NCI-H446 (cell line): ENCODE results near the gene LCK.
A peak's percentile ranks its signal among the peaks of the same experiment; 100 is the strongest.

Source experiments
- DNase-seq, 2 experiments: peaks; one replicate each; lab custom pipeline; 2025; lab: John Stamatoyannopoulos, UW

The LCK gene

DNA sequence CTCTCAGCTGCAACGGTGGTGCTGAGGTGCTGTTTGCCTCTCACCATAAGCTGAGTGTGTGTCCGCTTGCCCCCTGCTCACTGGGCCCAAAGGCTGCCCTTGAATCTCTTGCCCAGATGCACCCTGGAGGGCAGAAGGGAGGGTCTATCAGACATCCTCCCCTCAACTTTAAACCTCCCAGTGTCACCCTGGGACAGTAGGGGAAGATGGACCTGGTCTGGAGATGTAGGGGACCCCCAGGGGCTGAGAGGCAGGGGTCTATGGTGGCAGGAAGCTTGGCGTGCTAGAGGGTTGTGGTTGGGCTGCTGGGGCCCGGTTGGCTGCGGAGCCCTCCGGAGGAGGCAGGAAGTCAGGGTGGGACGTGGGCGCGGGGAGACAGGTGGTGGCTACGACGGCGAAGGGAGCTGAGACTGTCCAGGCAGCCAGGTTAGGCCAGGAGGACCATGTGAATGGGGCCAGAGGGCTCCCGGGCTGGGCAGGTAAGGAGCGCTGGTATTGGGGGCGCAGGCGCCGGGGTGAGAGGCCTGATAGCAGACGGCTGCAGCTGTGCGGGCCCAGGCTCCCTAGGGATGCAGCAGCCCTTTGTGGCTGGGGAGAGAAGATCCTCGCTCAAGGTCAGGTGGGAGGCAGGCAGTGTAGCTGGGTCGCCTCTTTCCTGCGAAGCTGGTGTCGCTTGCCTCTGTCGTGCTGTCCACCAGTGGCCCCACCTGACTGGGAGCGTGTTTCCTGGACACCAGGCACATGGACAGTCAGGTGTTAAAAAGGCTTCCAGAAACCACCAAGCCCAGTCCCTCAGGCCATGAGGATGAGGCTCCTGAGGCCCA is at the start of gene LCK:
LCK (plus strand) TSS at position 373 of the 824 bp plus-strand sequence. CDS start 23,065 bp downstream, outside the sequence.
- DNase-seq = no peak

DNA sequence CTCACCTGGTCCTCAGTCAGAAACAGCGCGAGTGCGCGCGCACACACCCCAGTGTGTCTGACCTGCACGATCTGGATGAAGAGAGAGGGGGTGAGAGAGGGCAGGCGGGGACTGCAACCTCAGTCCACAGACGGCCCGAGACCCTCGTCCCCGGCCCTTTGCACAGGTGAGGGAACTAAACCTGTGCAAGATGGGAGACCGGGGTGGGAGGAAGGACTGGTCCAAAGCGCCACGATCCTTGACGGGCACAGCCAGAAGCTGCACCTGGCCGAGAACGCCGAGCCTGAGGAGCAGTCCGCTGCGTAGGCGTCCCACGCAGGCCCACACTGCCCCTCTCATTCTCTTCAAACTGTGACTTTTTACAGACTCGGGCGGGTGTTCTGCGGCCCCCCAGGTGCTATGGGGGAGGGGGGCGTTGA is 46.1 kb upstream of the LCK start:
- DNase-seq = no peak

DNA sequence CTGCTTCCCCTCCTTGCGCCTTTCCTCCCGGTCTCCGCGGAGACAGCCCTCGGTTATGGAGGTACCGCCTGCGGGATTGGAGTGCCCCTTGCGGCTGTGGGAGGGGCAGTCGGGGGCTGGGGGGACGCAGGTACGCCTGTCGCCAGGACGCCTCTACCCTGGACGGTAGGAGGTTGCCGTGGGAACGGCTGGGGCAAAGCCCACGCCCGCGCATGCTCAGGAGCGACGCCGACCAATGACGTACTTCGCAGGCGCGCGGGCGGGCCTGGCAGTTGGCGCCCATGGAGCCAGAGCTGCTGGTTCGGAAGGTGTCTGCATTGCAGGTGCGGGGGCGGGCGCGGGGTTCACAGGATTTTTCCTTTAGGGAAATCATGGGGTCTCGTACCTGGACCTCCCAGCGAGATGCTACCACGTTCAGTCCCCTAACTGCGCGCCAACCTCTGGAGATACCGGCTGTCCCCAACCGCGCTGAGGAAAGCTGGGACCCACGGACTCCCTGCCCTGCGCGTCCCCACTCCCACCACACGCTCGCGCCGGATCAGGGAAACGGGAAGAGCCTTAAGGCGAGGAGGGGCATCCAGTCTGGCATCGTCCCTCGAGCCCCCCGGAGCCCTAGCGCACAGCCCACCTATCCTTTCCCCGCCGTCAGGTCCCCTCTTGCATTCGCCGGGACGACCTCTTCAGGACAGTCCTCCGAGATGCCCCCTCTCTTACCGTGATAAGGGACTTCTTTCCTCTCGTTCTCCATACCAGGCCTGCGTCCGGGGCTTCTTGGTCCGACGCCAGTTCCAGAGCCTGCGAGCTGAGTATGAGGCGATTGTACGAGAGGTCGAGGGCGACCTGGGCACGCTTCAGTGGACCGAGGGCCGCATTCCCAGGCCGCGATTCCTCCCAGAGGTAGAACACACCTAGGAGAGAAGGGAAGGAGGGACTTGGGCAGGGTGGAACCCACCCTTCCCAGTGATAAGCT is 45.4 kb upstream of the LCK start, which contains the start of gene IQCC:
IQCC (plus strand) TSS at position 271 of the 970 bp plus-strand sequence; CDS start at position 282, 11 bp downstream.
- DNase-seq = peak; percentile 63 to 83

DNA sequence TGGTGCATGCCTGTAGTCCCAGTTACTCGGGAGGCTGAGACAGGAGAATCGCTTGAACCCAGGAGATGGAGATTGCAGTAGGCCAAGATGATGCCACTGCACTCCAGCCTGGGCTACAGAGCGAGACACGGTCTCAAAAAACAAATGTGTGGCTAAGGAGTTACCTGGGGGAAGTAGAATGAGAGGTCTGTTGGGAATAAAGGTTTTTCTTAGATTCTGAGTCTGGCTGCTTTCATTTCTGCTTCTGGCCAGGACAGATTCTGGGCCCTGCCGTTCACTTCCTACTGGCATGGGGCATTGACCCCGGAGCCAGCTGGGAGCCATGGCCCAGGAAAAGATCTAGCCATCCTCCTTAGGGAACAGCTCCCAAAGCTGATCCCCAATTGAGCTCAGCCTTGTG is 42.6 kb upstream of the LCK start:
- no peak for DNase-seq

DNA sequence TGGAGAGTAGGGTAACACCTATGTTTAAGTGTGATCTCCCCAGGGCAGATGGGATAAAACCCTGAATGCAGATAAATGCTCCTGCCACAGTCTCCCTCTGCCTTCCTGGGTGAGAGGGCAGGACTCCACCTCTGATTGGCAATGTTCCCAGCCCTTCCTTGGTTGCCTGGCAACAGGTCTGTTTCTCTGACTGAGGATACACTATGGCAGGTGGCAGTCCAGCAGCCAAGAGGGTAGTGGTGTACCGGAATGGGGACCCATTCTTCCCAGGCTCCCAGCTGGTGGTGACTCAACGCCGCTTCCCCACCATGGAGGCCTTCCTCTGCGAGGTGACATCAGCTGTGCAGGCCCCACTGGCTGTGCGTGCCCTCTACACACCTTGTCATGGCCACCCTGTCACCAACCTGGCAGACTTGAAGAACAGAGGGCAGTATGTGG is 42.2 kb upstream of the LCK start, which contains the start of gene DCDC2B:
DCDC2B (plus strand) TSS at position 199 of the 438 bp plus-strand sequence; CDS start at position 204, 5 bp downstream.
- peak; percentile 48 to 80 for DNase-seq

DNA sequence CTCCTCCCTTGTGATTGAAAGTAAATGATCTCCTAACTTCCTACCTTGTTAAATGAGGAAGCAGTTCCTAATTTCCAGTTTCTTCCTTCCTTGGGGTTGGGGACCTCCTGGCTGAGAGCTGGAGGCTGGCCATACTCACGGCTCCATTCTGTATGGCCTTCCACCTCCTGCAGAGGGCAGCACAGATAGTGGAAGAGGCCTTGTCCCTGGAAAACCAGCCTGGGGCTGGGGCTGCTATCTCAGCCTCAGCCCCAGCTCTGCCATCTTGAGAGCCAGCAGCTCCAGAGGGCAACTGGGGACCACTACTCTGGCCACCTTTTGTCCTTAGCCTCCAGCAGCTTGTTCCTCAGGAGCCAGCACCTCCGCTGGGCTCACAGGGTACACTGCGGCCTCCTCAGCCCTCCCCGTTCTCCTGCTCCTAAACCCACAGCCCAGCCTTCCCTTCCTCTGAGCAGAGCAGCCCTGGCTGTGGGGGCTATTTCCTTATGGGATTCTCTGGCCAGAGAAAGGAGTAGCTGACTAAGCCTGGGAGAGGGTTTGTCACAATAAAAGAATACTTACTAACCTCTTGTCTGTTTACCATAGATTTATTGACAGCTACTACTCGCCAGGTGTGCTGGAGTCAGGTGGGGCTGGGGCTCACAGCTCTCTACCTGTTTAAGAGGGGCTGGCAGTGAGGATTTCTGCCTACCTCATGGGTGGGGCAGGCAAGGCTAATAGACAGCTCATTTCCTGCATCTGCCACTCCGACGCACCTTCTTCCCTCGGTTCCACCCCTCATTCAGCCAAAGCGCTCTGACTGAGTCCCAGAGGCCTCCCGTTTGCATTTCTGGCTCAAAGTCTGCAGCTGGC is 35.2 kb upstream of the LCK start:
- DNase-seq = peak; percentile 35 to 74

DNA sequence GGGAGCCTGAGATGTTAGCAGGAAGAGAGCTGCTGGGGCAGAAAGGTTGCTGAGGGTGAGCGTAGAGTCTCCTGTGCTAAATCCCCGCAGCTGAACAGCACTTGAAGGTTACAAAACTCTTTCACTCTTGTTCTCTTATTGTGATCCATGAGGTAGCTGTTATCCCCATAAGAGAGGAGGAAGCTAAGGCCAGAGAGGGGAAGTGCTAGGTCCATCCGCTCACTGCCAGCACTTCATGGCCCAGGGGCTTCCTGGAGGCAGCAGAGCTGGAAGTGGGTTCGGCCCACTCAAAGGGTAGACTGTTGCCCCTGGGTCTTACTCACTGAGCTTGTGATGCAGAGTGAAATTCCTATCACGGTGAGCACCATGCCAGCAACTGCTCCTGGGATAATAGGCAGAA is 34.5 kb upstream of the LCK start:
- no peak for DNase-seq

DNA sequence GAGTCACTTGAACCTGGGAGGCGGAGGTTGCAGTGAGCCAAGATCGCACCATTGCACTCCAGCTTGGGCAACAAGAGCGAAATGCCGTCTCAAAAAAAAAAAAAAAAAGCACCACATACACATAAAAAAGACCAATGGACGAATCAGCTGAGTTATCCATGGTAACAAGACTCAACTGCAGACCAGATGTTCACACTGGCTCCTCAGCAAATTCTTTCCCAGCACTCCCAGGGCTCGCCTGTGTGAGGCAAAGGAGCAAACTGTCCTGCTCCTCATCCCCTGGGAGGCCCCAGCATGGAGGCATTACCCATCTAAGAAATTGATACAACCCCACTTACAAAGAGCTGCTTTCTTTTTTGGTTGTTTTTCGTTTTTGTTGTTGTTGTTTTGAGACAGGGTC is 32.0 kb upstream of the LCK start:
- DNase-seq = no peak

DNA sequence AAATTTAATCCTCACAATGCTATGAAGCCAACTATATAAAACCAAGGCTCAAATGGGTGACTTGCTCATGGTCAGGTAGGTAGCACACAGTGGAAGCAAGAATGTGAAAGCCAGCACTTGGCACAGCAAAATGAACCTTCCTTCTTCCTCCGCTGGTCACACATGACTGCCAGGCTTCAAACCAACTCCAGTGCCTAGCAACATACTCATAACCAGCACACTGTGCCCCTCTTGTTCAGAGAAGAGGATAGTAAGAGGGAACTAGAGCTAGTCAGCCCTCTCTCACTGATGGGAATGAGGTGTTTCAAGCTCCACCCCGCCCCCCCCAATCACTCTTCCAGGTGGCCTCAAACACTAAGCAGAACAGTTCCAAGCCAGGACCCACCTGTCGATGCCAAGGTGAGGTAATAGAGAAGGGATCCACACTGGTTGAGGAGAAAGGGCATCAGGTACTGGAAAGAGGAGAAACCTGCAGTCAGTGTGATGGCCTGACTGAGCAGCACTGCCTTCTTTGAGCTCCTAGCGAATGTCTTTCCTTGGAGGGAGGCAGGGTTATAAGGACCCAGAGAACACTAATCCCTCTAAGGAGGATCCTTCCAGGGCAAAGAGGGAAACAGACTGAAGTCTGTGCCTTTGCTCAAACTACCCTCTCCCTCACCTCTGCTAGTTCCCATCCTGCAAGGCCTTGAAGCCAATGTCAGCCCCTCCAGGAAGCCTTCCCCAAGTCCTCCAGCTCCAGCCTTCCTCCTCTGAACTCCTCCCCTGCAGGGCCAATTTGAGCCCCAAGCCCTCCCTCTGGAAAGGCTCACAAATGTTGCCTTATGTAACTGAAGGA is 30.1 kb upstream of the LCK start:
- no peak for DNase-seq

DNA sequence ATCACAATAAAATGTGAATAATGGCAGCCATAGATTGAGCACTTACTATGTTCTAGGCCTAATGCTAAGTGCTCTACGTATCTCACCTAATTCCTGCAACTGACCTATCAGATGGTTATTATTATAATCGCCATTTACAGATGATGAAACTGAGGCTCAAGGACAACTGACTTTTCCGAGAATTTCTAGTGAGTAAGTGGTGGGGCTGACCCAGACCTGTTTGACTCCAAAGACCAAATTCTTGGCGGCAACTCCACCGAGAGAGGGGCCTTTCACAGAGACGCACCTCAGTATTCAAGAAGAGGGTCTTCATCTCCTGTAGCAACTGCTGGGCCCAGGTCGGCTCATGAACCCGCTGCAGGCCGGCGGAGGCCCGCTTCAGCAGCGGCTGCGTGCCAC is 29.5 kb upstream of the LCK start:
- no peak for DNase-seq

DNA sequence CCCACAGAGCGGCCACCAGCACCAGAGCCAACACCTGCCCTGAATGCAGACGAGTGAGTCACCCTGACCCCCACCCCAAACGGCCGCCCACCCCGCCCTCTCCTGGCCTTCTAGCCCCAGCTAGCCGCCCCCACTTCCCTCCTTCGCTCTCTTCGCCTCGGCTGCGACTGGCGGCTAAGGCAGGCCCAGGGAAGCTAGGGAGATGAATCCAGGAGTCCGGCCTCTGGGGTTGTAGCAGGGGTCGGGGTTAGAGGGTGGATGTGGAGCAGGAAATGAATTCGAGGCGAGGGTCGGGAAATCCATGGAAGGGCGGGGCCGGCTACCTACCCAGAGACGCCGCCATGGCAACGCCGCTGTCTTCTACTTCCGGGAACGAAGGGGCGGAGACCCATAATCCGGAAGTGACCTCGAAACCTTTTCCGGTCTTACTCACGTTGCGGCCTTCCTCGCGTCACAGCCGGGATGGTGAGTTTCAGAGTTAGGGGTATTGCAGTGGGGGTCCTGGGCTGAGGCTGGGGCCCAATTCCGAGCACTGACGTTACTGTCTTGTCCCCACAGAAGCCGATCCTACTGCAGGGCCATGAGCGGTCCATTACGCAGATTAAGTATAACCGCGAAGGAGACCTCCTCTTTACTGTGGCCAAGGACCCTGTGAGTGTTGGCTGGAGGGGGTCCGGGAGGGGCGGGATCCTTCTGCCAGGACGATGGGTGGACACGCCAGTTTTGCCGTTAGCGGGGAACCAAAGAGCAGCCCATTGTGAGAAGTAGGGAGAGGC is 28.9 kb upstream of the LCK start, which contains the start of the genes EIF3I and TMEM234:
EIF3I (plus strand) TSS at position 428 of the 776 bp plus-strand sequence; CDS start at position 463, 35 bp downstream.
TMEM234 (minus strand) TSS at position 374 of the 776 bp plus-strand sequence; CDS start at position 343, 31 bp downstream.
- DNase-seq = peak; percentile 78 to 90

DNA sequence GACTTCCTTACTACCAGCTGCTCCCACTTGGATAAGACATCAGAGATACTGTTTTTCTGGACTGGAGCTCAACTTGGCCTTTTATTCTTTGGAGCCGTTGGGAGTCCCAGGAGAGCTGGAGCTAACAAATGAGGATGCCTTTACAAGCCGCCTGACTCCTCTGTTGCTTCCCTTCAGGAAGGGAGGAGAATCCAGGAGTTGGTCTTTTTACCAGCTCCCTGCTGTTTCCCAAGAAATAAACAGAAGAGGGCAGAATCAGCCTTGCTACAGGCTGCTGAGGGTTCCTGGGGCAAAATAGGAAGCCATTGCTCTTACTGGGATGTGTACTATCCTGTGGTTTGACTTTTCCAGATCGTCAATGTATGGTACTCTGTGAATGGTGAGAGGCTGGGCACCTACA is 27.4 kb upstream of the LCK start:
- DNase-seq = no peak

DNA sequence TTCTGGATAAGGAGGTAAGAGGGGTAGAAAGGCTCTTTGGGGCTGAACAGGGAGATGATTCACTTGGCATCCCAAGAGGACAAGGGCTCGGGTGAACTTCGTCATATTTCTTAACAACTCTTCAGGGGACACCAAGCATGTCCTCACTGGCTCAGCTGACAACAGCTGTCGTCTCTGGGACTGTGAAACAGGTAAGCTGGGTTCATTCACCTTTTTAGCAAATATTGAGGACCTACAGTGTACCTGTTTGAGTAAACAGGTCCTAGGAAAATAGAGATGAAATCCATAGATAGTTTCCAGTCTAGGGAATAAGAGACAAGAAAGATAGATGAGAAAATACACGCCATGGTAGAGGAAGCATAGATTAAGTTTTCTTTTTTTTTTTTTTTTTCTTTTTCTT is 26.8 kb upstream of the LCK start:
- DNase-seq = no peak

DNA sequence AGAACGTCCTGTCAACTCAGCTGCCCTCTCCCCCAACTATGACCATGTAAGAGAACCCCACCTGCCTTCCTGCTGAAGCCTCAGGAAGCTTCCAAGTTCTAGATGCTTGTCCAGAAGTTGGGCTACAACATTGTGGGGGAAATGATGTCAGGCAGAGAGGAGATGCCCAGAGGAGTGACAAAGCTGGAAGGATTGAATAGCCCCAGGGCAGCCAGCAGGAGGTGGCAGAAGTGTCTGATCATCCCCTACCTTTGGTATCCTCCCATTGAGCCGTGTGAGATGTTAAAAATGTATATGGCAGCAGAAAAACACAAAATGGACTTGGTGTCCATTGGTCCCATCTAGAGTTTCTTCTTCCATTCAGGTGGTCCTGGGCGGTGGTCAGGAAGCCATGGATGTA is 22.3 kb upstream of the LCK start:
- DNase-seq = no peak

DNA sequence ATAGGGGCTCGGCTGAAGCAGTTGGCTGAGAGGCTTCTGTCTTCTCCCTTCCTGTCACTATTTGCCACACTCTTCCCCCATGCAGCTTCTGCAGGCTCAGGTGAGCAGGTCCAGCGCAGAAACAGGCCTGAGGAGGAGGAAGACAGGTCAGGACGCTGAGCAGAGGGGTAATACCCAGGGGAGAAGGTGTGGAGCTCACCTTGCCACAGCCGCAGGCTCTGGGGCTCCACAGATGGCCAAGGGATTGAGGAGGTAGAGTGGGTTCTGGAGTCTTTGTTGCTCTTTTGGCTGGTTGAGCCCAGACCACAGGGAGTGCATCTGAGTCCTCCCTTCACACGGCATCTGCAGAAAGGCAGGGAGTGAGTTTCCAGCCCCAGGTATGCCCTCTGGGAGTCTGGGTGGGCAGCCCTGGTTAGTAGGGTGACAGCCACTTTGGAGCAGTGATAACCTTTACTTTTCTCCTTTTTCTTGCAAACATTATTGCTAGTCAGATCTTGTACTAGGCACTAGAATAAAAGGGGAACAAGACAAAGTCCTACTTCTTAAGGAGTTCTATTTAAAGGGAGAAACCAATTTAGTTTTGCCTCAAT is 19.1 kb upstream of the LCK start:
- no peak for DNase-seq

DNA sequence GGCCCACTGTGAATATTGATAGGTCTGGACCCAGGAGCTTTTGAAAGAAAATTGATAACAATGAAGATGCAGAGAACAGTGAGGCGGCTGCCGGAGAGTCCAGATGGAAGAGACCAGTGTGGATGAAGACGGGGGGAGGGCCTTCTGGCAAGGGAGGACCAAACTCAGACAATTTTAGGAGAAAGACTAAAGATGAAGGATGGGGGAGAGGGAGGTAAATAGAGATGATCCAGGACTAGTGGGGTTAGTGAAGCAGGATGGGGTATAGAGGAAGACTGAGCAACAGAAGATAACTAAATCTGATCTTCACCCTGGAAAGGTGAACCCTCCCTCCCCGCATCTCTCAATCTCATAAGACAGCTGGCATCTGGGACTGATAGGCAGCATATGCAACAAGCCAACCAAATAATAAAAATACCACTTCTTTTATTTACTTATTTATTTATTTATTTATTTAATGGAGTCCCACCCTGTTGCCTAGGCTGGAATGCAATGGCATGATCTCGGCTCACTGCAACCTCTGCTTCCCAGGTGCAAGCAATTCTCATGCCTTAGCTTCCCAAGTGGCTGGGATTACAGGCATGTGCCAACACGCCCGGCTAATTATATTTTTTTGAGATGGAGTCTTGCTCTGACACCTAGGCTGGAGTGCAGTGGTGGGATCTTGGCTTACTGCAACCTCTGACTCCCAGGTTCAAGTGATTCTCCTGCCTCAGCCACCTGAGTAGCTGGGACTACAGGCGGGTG is 18.3 kb upstream of the LCK start:
- DNase-seq = no peak

DNA sequence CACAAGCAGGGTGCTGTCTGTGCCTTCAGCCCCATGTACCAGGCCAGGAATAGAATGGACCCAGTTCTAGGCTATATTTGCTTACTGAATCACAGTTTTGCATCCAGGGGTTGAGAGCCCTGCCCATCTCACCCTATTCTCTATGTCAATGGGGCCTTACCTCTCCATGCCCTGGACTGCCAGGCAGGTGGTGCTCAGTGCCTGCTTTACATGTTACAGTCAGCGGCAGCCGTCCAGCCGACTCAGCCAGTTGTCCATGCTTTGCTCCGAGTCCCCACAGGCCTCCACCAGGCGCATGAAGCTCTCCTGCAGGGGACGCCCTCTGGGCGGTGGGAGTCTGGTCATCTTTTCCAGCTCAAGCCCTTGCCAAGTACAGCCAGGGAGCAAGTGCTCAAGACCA is 16.3 kb upstream of the LCK start:
- no peak for DNase-seq

DNA sequence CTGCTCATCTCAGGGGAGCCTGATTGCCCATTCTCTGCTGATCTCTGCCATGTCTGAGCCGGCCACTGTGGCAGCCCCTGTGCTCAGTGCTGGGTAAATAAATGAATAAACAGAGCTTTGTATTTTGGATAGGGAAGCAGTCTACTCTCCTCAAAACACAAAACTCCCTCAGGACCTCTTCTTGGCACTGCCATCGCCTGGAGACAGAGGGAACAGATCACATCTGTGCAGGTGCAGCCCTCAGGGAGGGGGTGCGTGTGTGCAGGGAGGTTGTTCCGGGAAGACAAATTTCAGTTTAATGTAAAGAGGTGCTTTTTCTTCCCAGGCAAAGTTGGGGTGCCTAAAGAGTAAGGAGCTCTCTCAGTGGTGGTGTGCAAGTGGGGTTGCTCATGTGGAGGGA is 11.7 kb upstream of the LCK start:
- DNase-seq = no peak

DNA sequence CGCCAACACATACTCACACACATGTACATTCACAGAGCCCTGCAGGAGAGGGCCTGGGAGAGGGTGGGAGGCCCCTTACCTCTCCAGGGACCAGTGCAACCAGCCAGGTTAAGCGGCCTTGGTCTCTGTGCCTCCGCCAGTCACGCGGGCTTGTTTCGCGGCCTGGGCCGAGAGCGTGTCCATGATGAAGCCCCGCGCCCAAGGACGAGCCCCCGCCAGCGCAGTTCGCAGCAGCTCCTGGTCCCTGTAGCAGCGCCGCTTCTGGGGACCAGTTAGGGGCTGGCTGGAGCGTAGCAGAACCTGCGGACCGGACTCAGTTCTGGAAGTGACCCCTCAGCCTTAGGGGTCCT is 11.3 kb upstream of the LCK start:
- no peak for DNase-seq
